Putamen (tissue), 1 donor: Measurements from ENCODE around the gene KANSL1L.

Experiments
- DNase-seq: peaks from one replicate; pipeline ENCODE4 v3.0.0-alpha.2; 2016; ENCODE audit warnings: low spot score

Gene KANSL1L

GRCh38 chr2:210000464-210001324, 170.5 kb downstream of the KANSL1L start:
- no peak for DNase-seq

DNA sequence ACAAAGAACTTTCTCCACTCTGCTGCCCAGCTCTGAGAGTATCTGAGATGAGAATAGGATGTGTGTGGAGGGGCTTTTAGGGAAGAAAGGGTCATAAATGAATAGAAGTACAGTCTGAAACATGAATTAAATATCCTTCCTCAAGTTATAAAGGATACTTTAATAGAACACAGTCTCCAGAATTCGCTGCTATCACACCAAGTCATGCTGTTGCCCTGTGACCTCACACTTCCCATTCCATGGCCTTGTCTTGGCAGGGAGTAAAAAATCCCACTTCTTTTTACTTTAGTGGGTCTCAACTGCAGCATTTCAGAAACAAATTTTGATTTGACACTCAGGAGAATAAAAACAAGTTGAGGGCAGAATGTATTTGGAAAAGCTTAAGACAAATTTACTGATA, 172.6 kb downstream of the KANSL1L start:
- no peak for DNase-seq

- DNase-seq: no peak
Observed at GRCh38 chr2:209993968-209994367, 177.2 kb downstream of the KANSL1L start.

- no peak for DNase-seq
Observed at GRCh38 chr2:209990838-209991237, 180.4 kb downstream of the KANSL1L start.

DNA sequence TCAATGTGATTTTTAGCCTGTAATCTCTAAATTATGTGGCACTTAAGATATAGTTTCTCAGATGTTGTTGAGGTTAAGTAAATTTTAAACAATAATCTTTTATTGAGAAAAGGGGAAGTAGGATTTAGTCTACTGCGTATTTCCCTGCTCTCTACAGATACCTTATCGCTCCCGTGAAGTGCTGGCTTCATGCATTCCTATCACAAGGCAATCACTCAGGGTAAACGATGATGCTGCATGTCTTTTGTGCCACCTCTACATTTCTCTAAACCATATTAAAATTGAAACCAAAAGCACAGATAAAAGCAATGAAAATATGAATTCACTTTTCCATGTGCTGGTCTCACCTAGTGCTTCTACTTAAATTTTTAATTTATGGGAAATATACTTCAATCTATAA, 183.2 kb downstream of the KANSL1L start:
- no peak for DNase-seq

GRCh38 chr2:209986415-209986814, 184.8 kb downstream of the KANSL1L start:
- DNase-seq: no peak

DNA sequence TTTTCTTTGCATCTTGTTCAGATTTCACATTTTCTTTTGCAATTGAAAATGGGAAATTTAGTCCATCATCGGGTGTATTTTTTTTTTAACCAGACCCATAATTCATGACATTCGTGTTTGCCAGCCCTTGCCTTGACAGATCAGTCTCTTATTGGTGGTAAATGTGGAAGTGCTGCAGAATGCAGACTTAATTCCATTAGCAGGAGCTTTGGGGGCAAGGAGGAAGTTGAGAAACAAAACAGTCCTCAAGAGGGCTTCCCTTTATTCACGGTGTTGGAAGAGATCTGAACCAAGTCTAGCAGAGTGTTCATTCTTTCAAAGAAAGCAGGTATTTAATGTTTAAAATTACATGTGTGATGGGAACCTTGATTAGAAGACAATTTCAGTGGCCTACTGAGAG, 185.3 kb downstream of the KANSL1L start:
- DNase-seq: no peak

- DNase-seq: no peak
Observed at GRCh38 chr2:209984291-209984690, 186.9 kb downstream of the KANSL1L start.

GRCh38 chr2:209977386-209978239, 193.6 kb downstream of the KANSL1L start:
- peak; percentile 22 for DNase-seq

GRCh38 chr2:209976698-209977385, 194.4 kb downstream of the KANSL1L start:
- no peak for DNase-seq

DNA sequence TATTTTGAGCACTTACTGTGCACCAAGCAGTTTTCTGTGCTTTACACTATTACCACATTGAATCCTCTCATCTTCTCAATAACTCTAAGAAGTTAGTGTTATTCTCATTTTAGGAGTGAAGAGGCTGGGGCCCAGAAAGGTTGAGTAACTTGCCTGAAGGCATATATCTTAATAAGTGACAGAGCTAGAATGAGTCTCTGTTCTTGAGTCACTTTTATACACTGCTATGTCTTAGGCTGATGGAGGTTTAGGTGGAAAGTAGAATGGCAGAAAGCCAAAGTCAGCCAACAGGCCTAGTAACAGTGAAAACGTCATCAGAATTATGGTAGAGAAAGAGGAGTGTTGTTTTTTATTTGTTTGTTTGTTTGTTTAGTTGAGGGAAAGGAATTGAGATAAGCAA, 196.6 kb downstream of the KANSL1L start:
- DNase-seq: no peak

GRCh38 chr2:209973328-209973727, 197.9 kb downstream of the KANSL1L start:
- no peak for DNase-seq
